Right lobe of liver (tissue), 6 donors: Measurements from ENCODE around the gene NEDD4L. TPM values are rescaled to one million over a fixed set of nuclear protein-coding genes. Genes with fewer than 3 reads are reported as not detected.

Experiments
- ATAC-seq, 4 donors: fragments of 200-7000 bp; cut with Tn5 transposase; one replicate each; pipeline ENCODE4 v1.9.1; 2020; ENCODE audit warnings: mild to moderate bottlenecking in 4 of 4, moderate library complexity in 4 of 4
- DNase-seq, 3 donors: peaks; one replicate each; pipeline ENCODE4 v3.0.0-alpha.2; 2020
- H3K27ac ChIP-seq, 3 donors: fragments of 200-600 bp; one replicate each; pipeline ENCODE4 v1.8.0; 2022
- H3K27me3 ChIP-seq, 2 donors: fragments of 200-600 bp; one replicate each; pipeline ENCODE4 v1.8.0; 2022
- H3K36me3 ChIP-seq, 4 donors: fragments of 200-600 bp; sonication (generic) in 1 of 4; one replicate each; pipeline versions ENCODE4 v1.5.1 to v1.8.0; 2017 to 2022; ENCODE audit warnings: control low read depth in 1 of 4
- H3K4me1 ChIP-seq, 4 donors: fragments of 200-600 bp; sonication (generic) in 1 of 4; one replicate each; pipeline versions ENCODE4 v1.5.1 to v1.8.0; 2017 to 2022; ENCODE audit warnings: control low read depth in 1 of 4
- H3K4me3 ChIP-seq, 3 donors: fragments of 200-600 bp; one replicate each; pipeline ENCODE4 v1.8.0; 2022
- H3K9me3 ChIP-seq, 4 donors: fragments of 200-600 bp; sonication (generic) in 1 of 4; one replicate each; pipeline versions ENCODE4 v1.5.1 to v1.8.0; 2017 to 2022; ENCODE audit warnings: control low read depth in 1 of 4
- CTCF ChIP-seq, 4 donors: fragments of 200-600 bp in 3 of 4; fragments of 450-650 bp in 1 of 4; IDR thresholded peaks; one replicate each; pipeline versions ENCODE4 v1.5.1 to v1.8.0; 2016 to 2022; ENCODE audit warnings: antibody characterized with exemption in 4 of 4, mild to moderate bottlenecking in 2 of 4
- POLR2A ChIP-seq: fragments of 450-650 bp; IDR thresholded peaks from one replicate; pipeline ENCODE4 v1.6.1; 2017; ENCODE audit warnings: antibody characterized with exemption, mild to moderate bottlenecking
- WGBS: methylation state at CpG from one replicate; pipeline ENCODE4 v1.1.6; 2018; ENCODE audit warnings: low coverage, low lambda C conversion rate; ENCODE audit not compliant: insufficient coverage; ENCODE audit errors: missing lambda C conversion rate; 5-methylcytosine and 5-hydroxymethylcytosine counted together
- intact Hi-C, 2 donors: fragments of 100-400 bp; cut with DNase I; formaldehyde crosslinking; loops; one replicate each; pipeline versions ENCODE4 v1.11.2 to v1.14.1; 2022
- total RNA-seq, 6 experiments: library from RNA; depleted of rRNA in 2 of 6; stranded (reverse); fragments of >200 nt in 2 of 6; fragmentation: NEBNext Ultra II Directional in 3 of 6; extraction: Animal tissue kit (Norgen Biotek cat#: 25700) in 3 of 6; gene quantifications; one replicate each; pipeline versions ENCODE4 v1.1.0 to v1.2.4, GENCODE V29; 2016 to 2023
- donor health status: DM: no; HTN: yes; CAD: no.
- donor health status: DM: no; HTN: no; CAD: no.
- donor health status: DM: no; HTN: no; CAD: no.
- donor health status: DM: no; HTN: yes; CAD: no.
- donor health status: DM: no; HTN: yes; CAD: no.

Gene NEDD4L
- total RNA-seq, 6 experiments from 2014 or later, result 21.5 to 41.0 (median 33.2) TPM

- WGBS, result 61% methylated on average over 3 of the region's 4 CpGs
- Histone ChIP-seq H3K27ac (no peak overlapping the region), H3K9me3 (no peaks in the 10 kb centered on the region), H3K27me3 (no peaks in the 10 kb centered on the region), H3K4me3 (no peak overlapping the region), H3K36me3 (peaks cover 0 to 3% (median 0%) of the 10 kb centered on the region in 4 donors), H3K4me1 (no peaks in the 10 kb centered on the region)
- ATAC-seq (no peak), DNase-seq (no peak)
- no peak for TF ChIP-seq CTCF (IDR thresholded peaks at IDR 0.05)
- no peak for TF ChIP-seq POLR2A
- intact Hi-C loops, result no loop called here
Observed at GRCh38 chr18:58337285-58337684, 293.3 kb downstream of the NEDD4L start.

GRCh38 chr18:58337686-58338085 lies 293.7 kb downstream of the NEDD4L start:
- TF ChIP-seq CTCF (IDR thresholded peaks at IDR 0.05) (no peak), POLR2A (no peak)
- intact Hi-C loops, result no loop called here
- H3K4me1 ChIP-seq, result no peaks in the 10 kb centered on the region
- H3K9me3 ChIP-seq, result no peaks in the 10 kb centered on the region
- H3K4me3 ChIP-seq, result no peak overlapping the region
- 58% methylated on average over 5 of the region's 5 CpGs for WGBS
- ATAC-seq (peak in 1 of 4 donors; percentile 49), DNase-seq (no peak)
- no peak overlapping the region for H3K27ac ChIP-seq
- peaks cover 0 to 3% (median 0%) of the 10 kb centered on the region in 4 donors for H3K36me3 ChIP-seq
- no peaks in the 10 kb centered on the region for H3K27me3 ChIP-seq

GRCh38 chr18:58338141-58338540 lies 294.1 kb downstream of the NEDD4L start:
- TF ChIP-seq CTCF (IDR thresholded peaks at IDR 0.05) (no peak), POLR2A (no peak)
- no peaks in the 10 kb centered on the region for H3K9me3 ChIP-seq
- peaks cover 0 to 3% (median 0%) of the 10 kb centered on the region in 4 donors for H3K36me3 ChIP-seq
- no peak for ATAC-seq
- no peak overlapping the region for H3K27ac ChIP-seq
- no peaks in the 10 kb centered on the region for H3K27me3 ChIP-seq
- no peak overlapping the region for H3K4me3 ChIP-seq
- intact Hi-C loops, result no loop called here
- no peaks in the 10 kb centered on the region for H3K4me1 ChIP-seq
- WGBS, result 86% methylated on average over 3 of the region's 3 CpGs
- no peak for DNase-seq

GRCh38 chr18:58338961-58339592 lies 295.1 kb downstream of the NEDD4L start:
- no peak for DNase-seq
- TF ChIP-seq CTCF (IDR thresholded peaks at IDR 0.05), result no peak
- no peak for TF ChIP-seq POLR2A

More at GRCh38 chr18:58338961-58339592, 295.1 kb downstream of the NEDD4L start:
- Histone ChIP-seq H3K27ac (no peak overlapping the region), H3K27me3 (no peaks in the 10 kb centered on the region), H3K4me1 (no peaks in the 10 kb centered on the region), H3K4me3 (no peak overlapping the region), H3K9me3 (no peaks in the 10 kb centered on the region), H3K36me3 (peaks cover 0 to 3% (median 0%) of the 10 kb centered on the region in 4 donors)
- 57% methylated on average over 7 of the region's 9 CpGs for WGBS
- intact Hi-C loops, result no loop called here
- peak in 2 of 4 donors; percentile 36 to 55 for ATAC-seq
